B cell (primary cell): ENCODE data around the gene KATNAL2. TPM values are rescaled to one million over a fixed set of nuclear protein-coding genes. Genes with fewer than 3 reads are reported as not detected.
A peak's percentile ranks its signal among the peaks of the same experiment; 100 is the strongest.

ENCODE experiments used
- ATAC-seq: fragments of 200-7000 bp; cut with Tn5 transposase; one replicate; pipeline ENCODE4 v1.10.0; 2021; ENCODE audit warnings: low read depth, mild to moderate bottlenecking, moderate number of reproducible peaks, moderate library complexity
- CTCF ChIA-PET: fragments of 350-600 bp; sonication (Branson Sonifier 250); formaldehyde crosslinking; loops from one replicate; lab custom pipeline; 2021; ENCODE audit warnings: antibody characterized with exemption, inconsistent platforms; lab: Charles Lee
- POLR2A ChIA-PET: fragments of 350-600 bp; sonication (Branson Sonifier 250); formaldehyde crosslinking; loops from one replicate; lab custom pipeline; 2021; ENCODE audit warnings: antibody characterized with exemption; lab: Charles Lee
- DNase-seq: peaks from one replicate; pipeline ENCODE4 v3.0.0; 2013
- H2AFZ ChIP-seq: 2 replicates; pipeline ENCODE4 v1.6.1; 2012; ENCODE audit warnings: mild to moderate bottlenecking, low read depth, low read length; ENCODE audit not compliant: insufficient read depth, poor library complexity, severe bottlenecking
- H3K27ac ChIP-seq, 2 donors: 1 replicate in 1 of 2; 2 replicates in 1 of 2; pipeline ENCODE4 v1.5.1; 2012 to 2013; ENCODE audit warnings: low read length in 2 of 2, mild to moderate bottlenecking in 2 of 2, moderate library complexity in 1 of 2
- H3K27me3 ChIP-seq, 4 experiments: fragments of 200-600 bp in 1 of 4; sonication (generic) in 1 of 4; replicated peaks in 1 of 4; 1 replicate in 2 of 4; 2 replicates in 2 of 4; pipeline versions ENCODE4 v1.6.1 to v1.7.0; 2013 to 2016; ENCODE audit warnings: low read length in 3 of 4, mild to moderate bottlenecking in 2 of 4, mixed read lengths in 1 of 4, moderate library complexity in 1 of 4; ENCODE audit not compliant: insufficient read depth in 4 of 4, control insufficient read depth in 3 of 4; ENCODE audit errors: control extremely low read depth in 1 of 4
- H3K36me3 ChIP-seq, 2 experiments: replicated peaks in 1 of 2; 1 replicate in 1 of 2; 2 replicates in 1 of 2; pipeline versions ENCODE4 v1.6.1 to v1.7.1; 2013; ENCODE audit warnings: low read length in 1 of 2; ENCODE audit not compliant: insufficient read depth in 2 of 2, control insufficient read depth in 1 of 2; ENCODE audit errors: control extremely low read depth in 1 of 2, extremely low read depth in 1 of 2
- H3K4me1 ChIP-seq, 2 donors: fragments of 200-600 bp in 1 of 2; sonication (generic) in 1 of 2; 1 replicate in 1 of 2; 2 replicates in 1 of 2; pipeline versions ENCODE4 v1.5.1 to v1.6.1; 2013 to 2017; ENCODE audit warnings: low read length in 2 of 2; ENCODE audit not compliant: control insufficient read depth in 2 of 2, insufficient read depth in 2 of 2
- H3K4me2 ChIP-seq: replicated peaks from 2 replicates; pipeline ENCODE3; 2012; ENCODE audit warnings: mild to moderate bottlenecking, low read depth, low read length; ENCODE audit not compliant: poor library complexity, severe bottlenecking
- H3K4me3 ChIP-seq, 5 experiments: fragments of 200-600 bp in 1 of 5; sonication (generic) in 1 of 5; 1 replicate in 3 of 5; 2 replicates in 2 of 5; pipeline versions ENCODE4 v1.5.1 to v1.7.0; 2011 to 2016; ENCODE audit warnings: low read length in 4 of 5, mild to moderate bottlenecking in 4 of 5, low read depth in 2 of 5, control low read depth in 1 of 5, moderate library complexity in 1 of 5; ENCODE audit not compliant: insufficient read depth in 1 of 5; ENCODE audit errors: control extremely low read depth in 1 of 5, extremely low read depth in 1 of 5
- H3K79me2 ChIP-seq: fragments of 200-600 bp; sonication (generic); one replicate; pipeline ENCODE4 v1.6.0; 2016; ENCODE audit warnings: low read length; ENCODE audit not compliant: control insufficient read depth, insufficient read depth
- H3K9ac ChIP-seq: fragments of 200-600 bp; sonication (generic); 2 replicates; pipeline ENCODE4 v1.6.1; 2017; ENCODE audit warnings: mild to moderate bottlenecking, low read length, moderate library complexity
- H3K9me3 ChIP-seq, 3 donors: one replicate each; pipeline versions ENCODE4 v1.6.1 to v1.7.1; 2013; ENCODE audit warnings: low read length in 2 of 3; ENCODE audit not compliant: control insufficient read depth in 2 of 3, insufficient read depth in 1 of 3; ENCODE audit errors: control extremely low read depth in 1 of 3
- H4K20me1 ChIP-seq: 2 replicates; pipeline ENCODE4 v1.6.0; 2012; ENCODE audit warnings: mild to moderate bottlenecking, low read length; ENCODE audit not compliant: insufficient read depth, control insufficient read depth, poor library complexity, severe bottlenecking
- H3K27ac Mint-ChIP-seq: one replicate; pipeline ENCODE4 v1.8.0; 2021; ENCODE audit warnings: mixed read lengths
- H3K27me3 Mint-ChIP-seq: one replicate; pipeline ENCODE4 v1.8.0; 2021; ENCODE audit warnings: mixed read lengths
- H3K4me1 Mint-ChIP-seq: one replicate; pipeline ENCODE4 v1.8.0; 2021; ENCODE audit warnings: mixed read lengths
- H3K4me3 Mint-ChIP-seq: one replicate; pipeline ENCODE4 v1.8.0; 2021; ENCODE audit warnings: mixed read lengths
- H3K9me3 Mint-ChIP-seq: one replicate; pipeline ENCODE4 v1.8.0; 2022; ENCODE audit warnings: mixed read lengths; ENCODE audit not compliant: insufficient read depth
- CTCF ChIP-seq: fragments of 200-600 bp; IDR thresholded peaks from one replicate; pipeline ENCODE4 v1.8.0; 2022; ENCODE audit warnings: antibody characterized with exemption, mild to moderate bottlenecking
- EZH2 ChIP-seq: IDR thresholded peaks from 2 replicates; pipeline ENCODE4 v1.6.1; 2012; ENCODE audit warnings: borderline replicate concordance, low read depth, mild to moderate bottlenecking, moderate library complexity, low read length; ENCODE audit not compliant: insufficient read depth, poor library complexity, severe bottlenecking
- WGBS: methylation state at CpG from one replicate; pipeline ENCODE4 v1.1.5; 2013; ENCODE audit warnings: missing lambda C conversion rate; ENCODE audit not compliant: insufficient coverage; 5-methylcytosine and 5-hydroxymethylcytosine counted together
- intact Hi-C: fragments of 100-400 bp; cut with micrococcal nuclease; formaldehyde crosslinking; loops from one replicate; pipeline ENCODE4 v1.10.0; 2022
- polyA plus RNA-seq: library from polyadenylated mRNA; depleted of rRNA; stranded (reverse); fragments of >200 nt; gene quantifications from 2 replicates; pipeline ENCODE4 v1.2.3, GENCODE V29; 2012
- total RNA-seq, 2 donors: library from RNA; stranded (reverse); fragments of 120-200 nt in 1 of 2; gene quantifications; 1 replicate in 1 of 2; 2 replicates in 1 of 2; pipeline versions ENCODE4 v1.2.3 to v1.2.4, GENCODE V29; 2013 to 2022

KATNAL2 gene
- total and polyA plus RNA-seq, 2 donors (not counting 1 experiment from before 2014, with no cell fraction given), result 1.3 to 3.1 TPM

GRCh38 chr18:46868169-46868921, 49.1 kb upstream of the KATNAL2 start:
- Histone ChIP-seq H3K4me2 (no peak overlapping the region), H3K4me3 (no peak overlapping the region), H3K36me3 (peaks cover 4 to 5% of the 10 kb centered on the region in 2 experiments), H3K79me2 (peaks cover 5% of the 10 kb centered on the region), H3K9me3 (peaks cover 5 to 22% (median 17%) of the 10 kb centered on the region in 3 donors), H4K20me1 (no peaks in the 10 kb centered on the region), H3K27me3 (no peaks in the 10 kb centered on the region), H3K9ac (no peak overlapping the region), H3K4me1 (no peaks in the 10 kb centered on the region), H2AFZ (no peak overlapping the region), H3K27ac (no peak overlapping the region)
- TF ChIP-seq CTCF, result no peak
- TF ChIP-seq EZH2, result no peak
- Mint-ChIP-seq H3K4me1 (peaks cover 5% of the 10 kb centered on the region), H3K4me3 (no peak overlapping the region), H3K9me3 (peaks cover 23% of the 10 kb centered on the region), H3K27ac (no peak overlapping the region), H3K27me3 (no peaks in the 10 kb centered on the region)
- 100% methylated on average over 10 of the region's 11 CpGs for WGBS
- intact Hi-C loops, result no loop called here
- DNase-seq, result no peak
- no peak for ATAC-seq
- CTCF ChIA-PET, result no interaction called here
- POLR2A ChIA-PET, result interaction anchor here (0.6 kb wide), 1 partner anchor 9 kb away, joined by 7 read pairs; no protein-coding TSS in a partner anchor

- ATAC-seq (no peak), DNase-seq (peak; percentile 6)
- Mint-ChIP-seq H3K4me1 (peaks cover 18% of the 10 kb centered on the region), H3K4me3 (peak overlapping the region; percentile 8), H3K9me3 (peaks cover 17% of the 10 kb centered on the region), H3K27ac (peak overlapping the region; percentile 76), H3K27me3 (no peaks in the 10 kb centered on the region)
- POLR2A ChIA-PET, result no interaction called here
- Histone ChIP-seq H3K4me3 (peak overlapping the region in 1 of 5 experiments; percentile 16), H3K36me3 (peaks cover 3 to 5% of the 10 kb centered on the region in 2 experiments), H3K27me3 (no peaks in the 10 kb centered on the region), H3K4me2 (peak overlapping the region; percentile 49), H3K27ac (peak overlapping the region; percentile 45 to 77), H4K20me1 (no peaks in the 10 kb centered on the region), H3K9me3 (peaks cover 8 to 24% (median 24%) of the 10 kb centered on the region in 3 donors), H3K9ac (no peak overlapping the region), H3K79me2 (peaks cover 38% of the 10 kb centered on the region), H2AFZ (peak overlapping the region; percentile 35), H3K4me1 (peaks cover 8 to 9% of the 10 kb centered on the region in 2 donors)
- CTCF ChIA-PET, result no interaction called here
- TF ChIP-seq CTCF, result no peak
- whole genome bisulfite sequencing, result 72% methylated on average over 8 of the region's 15 CpGs
- intact Hi-C loops, result no loop called here
These were observed 39.9 kb upstream of the KATNAL2 start for GRCh38 chr18:46877329-46877987.
